GM19043 (cell line): ENCODE data around the gene KRTAP19-4.
"Not testable (repeated sequence)": the region's sequence is repeated elsewhere in the genome, so short reads cannot be mapped to it uniquely, and the experiment has no call there.

Experiments
- ATAC-seq: cut with Tn5 transposase; IDR thresholded peaks from one replicate; pipeline ENCODE4 v1.9.1; 2021; ENCODE audit warnings: low read depth; ENCODE audit not compliant: unreplicated experiment

KRTAP19-4 gene, protein sequence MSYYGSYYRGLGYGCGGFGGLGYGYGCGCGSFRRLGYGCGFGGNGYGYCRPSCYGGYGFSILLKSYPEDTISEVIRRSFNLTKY

DNA sequence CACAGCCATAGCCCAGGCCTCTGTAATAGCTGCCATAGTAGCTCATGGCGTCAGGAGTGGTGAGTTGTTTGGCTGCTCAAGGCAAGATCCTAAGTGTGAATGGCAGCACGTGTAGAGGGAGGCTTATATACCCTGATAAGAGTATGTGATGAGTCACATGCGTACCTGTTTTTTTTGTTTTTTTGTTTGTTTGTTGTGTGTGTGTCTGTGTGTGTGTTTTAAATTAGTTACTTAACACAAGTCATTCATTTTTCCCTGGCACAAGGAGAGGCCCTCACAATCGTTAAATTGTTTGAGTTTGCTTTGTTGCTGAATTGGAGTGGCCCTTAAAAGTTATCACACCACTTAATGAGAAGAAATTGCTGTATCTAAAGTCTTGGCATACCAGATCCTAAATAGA, at the start of gene KRTAP19-4:
Gene KRTAP19-4, minus strand, starts transcription at position 101 of the 400 bp plus-strand sequence. Its CDS starts 55 bp downstream, at position 46.
- ATAC-seq: no peak

DNA sequence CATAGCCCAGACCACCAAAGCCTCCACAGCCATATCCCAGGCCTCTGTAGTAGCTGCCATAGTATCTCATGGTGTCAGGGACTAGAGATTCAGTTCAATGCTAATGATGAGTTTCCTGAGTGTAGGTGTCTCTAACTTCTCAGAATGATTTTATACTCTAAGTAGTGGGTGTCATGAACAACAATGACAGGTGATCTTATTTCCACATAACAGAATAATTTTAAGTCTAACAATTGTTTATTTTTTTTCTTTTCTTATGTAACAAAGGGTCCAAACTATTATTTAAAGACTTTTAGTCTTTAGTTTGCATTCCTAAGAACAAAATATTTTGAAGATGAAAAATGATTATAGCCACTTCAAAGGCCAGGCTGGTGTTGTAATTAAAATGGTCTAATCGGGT, 44.8 kb upstream of the KRTAP19-4 start, which contains the start of gene KRTAP19-6:
Gene KRTAP19-6, minus strand, starts transcription at position 101 of the 400 bp plus-strand sequence. Its CDS starts 31 bp downstream, at position 70.
- no peak for ATAC-seq

DNA sequence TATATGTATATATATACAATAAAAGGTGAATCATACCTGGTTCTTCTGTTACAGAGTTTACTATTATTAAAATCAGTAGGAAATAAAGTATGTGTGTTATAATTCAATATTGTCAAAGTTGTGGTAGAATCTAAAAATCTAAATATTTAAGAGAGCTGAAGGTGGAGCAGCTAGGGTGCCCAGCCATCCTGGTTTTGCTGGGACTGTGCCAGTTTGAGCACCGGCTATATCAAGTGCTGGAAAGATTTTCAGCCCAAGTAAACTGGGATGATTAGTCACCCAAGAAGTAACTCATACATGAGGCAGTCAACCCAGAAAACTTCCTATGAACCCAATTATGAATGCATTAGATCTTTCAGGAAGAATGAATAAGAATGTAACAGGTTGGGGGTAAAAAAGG, 21.9 kb upstream of the KRTAP19-4 start:
- no peak for ATAC-seq

DNA sequence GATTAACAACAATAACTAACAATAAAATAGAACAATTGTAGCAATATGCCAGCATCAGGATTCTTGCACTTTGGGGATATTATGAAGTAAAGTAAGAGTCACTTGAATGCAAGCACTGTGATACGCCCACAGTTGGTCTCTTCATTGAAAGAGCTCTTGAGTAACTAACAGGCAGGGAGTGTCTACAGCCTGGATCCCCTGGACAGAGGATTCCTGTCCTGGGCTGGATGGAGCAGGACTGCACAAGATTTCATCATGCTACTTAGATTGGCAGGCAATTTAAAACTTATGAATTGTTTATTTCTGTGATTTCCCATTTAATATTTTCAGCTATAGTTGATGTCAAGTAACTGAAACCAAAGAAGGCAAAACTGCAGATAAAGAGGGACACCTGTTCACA, 18.7 kb upstream of the KRTAP19-4 start:
- ATAC-seq: no peak

DNA sequence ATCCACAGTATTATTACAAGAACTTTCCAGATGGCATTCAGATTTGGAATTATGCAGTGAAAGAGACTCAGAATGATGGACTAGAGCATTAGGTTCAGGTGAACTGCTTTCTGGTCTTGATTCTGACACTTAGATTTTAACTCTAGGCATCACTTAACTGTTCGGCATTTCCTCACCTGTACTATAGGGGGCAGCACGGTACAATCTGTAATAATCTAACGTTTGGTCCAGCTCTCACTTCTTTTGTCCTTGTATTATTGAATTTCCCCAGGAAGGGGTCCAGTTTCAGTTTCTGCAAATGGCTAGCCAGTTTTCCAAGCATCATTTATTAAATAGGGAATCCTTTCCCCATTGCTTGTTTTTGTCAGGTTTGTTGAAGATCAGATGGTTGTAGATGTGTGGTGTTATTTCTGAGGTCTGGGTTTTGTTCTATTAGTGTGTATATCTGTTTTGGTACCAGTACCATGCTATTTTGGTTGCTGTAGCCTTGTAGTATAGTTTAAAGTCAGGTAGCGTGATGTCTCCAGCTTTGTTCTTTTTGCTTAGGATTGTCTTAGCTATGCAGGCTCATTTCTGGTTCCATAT, 8.7 kb upstream of the KRTAP19-4 start:
- ATAC-seq: not testable (repeated sequence)

DNA sequence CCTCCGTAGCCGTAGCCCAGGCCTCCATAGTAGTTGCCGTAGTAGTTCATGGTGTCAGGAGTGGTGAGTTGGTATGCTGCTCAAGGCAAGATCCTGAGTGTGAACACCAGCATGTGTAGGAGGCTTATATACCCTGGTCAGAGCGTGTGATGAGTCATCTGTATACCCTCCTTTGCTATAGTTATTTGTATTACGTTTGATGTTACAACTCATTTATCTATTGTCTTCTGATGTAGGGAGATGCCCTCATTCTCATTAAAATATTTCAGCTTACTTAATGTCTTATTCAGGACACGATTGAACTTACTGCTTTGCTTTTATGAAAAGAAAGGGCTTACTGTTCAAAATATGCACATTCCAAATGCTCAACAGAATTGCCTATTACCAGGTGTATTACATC, 5.1 kb upstream of the KRTAP19-4 start, which contains the start of gene KRTAP19-5:
Gene KRTAP19-5, minus strand, starts transcription at position 101 of the 400 bp plus-strand sequence. Its CDS starts 51 bp downstream, at position 50.
- ATAC-seq: no peak

DNA sequence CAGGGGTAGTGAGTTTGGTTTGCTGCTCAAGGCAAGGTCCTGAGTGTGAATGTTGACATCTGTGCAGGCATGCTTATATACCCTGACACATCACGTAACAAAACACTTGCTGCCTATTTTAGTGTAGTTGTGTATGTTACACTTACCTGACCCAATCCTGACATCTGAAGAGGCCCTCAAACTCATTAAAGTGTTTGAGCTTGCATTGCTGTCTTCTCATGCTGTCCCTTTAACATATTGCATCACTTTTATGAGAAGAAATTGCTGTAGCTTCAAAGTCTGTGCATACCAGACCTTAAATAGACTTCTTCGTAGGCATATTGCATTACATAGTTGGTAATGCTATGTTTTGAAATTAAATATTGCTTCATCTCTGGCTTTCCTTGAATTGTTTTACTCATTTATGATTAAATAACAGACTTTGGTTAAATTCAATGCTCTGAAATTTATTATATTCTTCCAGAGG, 5.0 kb downstream of the KRTAP19-4 start, which contains the start of gene KRTAP19-3:
Gene KRTAP19-3, minus strand, starts transcription at position 51 of the 466 bp plus-strand sequence. CDS start 56 bp downstream, outside the sequence.
- ATAC-seq: no peak

DNA sequence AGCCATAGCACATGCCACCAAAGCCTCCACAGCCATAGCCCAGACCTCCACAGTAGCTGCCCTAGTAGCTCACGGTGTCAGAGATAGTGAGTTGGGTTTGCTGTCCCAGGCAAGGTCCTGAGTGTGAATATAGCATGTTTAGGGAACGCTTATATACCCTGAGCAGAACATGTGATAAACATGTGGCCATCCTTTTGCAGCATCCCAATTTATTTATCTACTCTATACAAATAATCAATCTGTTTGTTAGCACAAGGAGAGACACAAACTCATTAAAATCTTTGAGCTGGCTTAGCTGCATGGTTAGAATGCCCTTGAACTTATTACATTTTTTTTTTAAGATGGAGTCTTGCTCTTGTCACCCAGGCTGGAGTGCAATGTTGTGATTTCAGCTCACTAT, 9.6 kb downstream of the KRTAP19-4 start, which contains the start of gene KRTAP19-2:
Gene KRTAP19-2, minus strand, starts transcription at position 101 of the 400 bp plus-strand sequence. Its CDS starts 88 bp downstream, at position 13.
- ATAC-seq: no peak

DNA sequence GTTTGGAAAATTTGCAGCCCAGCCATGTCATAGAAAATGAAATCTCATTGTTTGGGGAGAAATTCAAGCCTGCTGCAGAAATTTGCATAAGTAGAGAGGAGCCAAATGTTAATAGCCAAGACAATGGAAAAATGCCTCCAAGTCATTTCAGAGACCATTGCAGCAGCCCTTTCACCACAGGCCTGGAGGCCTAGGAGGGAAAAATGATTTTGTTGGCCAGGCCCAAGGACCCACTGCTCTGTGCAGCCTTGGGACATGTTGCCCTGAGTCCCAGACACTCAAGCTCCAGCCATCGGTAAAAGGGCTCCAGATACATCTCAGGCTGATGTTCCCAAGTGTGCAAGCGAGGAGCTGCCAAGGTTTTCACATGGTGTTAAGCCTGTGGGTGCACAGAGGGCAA, 10.8 kb downstream of the KRTAP19-4 start:
- no peak for ATAC-seq

DNA sequence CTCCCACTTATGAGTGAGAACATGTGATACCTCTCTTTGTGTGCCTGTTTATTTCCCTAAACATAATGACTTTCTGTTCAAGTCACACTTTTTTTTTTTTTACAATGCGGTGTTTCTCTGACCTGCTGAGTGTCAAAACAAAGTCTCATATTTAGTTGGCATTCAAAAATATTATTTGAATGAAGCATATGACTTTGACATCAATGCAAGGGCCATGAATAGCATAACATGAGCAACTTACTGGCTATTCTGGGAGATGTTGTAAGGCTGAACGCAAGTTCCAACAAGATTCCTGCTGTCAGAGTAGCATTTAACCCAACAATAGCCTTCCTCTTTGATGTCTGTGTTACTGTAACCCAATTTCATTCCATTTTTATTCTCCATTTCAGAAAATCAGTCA, 14.8 kb downstream of the KRTAP19-4 start:
- ATAC-seq: no peak

DNA sequence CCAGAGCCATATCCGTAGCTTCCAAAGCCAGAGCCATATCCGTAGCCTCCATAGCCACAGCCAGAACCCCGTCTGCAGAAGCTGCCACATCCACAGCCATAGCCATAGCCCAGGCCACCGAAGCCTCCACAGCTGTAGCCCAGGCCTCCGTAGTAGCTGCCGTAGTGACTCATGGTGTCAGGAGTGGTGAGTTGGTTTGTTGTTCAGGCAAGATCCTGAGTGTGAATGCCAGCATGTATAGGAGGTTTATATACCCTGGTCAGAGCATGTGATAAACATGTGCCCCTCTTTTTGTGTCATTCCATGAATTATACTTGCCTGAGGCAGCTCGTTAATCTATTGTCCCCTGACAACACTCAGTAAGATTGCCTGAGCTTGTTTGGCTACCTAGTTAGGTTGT, 16.8 kb downstream of the KRTAP19-4 start, which contains the start of gene KRTAP19-1:
Gene KRTAP19-1, minus strand, starts transcription at position 223 of the 400 bp plus-strand sequence. Its CDS starts 50 bp downstream, at position 173.
- no peak for ATAC-seq

DNA sequence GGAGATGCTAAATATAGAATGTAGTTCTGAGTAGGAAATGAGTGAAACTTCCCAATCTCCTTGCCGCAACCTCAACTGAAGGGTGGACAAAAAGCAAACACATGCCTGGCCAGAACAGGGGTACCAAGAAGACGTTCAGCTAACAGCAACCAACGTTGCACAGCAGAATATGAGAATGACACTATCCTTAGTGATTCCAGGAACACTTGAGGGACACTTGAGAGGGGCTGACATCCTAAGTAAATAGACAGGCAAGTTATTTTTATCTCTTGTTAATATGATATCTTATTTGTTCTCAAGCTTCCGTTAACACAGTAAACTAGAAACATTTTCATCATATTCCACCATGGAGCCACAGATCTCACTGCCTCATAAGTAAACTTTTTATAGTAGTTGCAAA, 17.7 kb downstream of the KRTAP19-4 start:
- ATAC-seq: no peak

DNA sequence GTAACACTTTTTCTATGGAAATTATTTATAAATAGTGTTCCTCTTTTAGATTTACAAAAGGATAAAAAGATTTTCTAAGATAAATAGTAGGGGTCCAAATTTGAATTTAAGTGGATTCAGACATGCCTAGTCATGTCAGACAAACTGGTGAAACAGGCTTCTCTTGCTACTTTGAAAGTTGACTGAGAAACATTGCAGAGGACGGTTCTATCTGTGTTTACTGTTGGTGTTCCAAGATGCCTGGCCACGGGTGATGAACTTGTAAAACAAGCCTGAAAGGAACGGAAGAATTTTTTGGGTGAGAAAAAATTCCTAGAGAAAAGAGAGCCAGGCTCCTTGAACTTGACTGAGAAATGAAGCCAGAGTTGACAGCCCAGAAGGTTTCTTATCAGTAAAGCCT, 19.0 kb downstream of the KRTAP19-4 start:
- no peak for ATAC-seq

DNA sequence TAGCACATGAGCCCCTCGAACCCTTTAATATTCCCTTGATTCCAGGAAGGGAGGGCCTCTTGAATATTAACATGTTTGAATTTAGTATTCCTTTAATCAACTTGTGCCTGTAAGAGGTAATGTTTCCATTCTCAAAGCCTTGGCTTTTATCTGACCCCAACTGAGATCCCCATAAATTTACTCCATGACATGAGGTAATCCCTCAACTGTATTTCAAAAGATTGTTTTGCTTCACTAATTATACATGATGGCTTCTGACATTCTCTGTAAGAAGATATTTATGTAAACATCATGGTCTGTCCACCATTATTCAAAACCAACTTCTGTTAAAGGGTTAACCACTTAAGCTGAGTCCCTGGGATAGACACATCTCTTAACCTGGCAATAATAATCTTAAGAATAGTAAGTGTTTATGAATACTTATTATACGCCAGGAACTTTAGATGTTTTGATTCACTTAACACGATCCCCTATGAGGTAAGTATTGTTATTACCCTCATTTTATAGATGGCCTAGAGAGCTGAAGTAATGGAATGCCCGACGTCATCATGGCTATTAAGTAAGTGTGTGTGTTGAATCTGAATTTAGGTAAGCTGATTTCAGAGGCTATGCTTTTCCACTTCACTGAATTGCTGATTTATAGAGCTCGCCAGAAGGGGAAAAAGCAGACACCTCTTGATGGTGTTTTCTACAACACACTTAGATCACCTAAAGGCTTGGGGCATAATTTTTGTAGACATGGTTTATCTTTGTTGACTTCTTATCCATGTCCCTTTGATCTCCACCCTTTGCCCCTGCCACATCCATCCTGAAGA, 27.9 kb downstream of the KRTAP19-4 start:
- no peak for ATAC-seq

DNA sequence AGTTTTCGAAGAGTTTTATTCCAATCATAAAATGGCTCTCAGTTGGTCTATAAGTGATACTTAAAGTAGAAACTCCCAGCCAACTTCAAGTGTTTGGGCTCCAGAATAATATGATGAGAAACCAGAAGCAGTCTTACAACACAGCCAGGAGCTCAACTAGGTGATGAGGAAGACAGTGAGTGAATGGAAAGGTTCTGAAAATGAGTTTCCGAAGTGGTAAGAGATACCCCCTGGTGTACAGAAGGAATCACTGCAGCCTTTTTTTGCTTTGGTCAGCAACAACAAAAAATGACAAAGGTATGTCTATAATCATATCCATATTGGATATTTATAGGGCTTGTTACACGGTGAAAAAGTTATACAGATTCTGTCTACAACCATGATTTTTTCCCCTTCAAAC, 33.3 kb downstream of the KRTAP19-4 start:
- ATAC-seq: no peak

DNA sequence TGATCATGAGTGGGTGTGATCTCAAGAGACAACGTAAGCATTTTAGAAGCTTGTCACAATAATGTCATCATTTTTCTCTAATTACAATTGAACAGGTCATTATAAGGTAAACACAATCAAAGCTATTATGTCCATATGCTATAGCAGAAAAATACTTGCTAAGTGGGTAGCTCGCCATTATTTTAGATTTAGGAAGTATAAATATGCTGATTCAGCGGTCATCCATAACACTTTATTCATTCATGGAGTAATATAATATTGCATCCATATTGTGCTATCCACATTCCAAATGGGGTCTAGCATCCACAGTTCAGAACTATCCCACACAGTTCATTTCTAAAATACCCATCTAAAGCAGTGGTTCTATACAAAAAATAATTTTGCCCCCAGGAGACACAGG, 48.5 kb downstream of the KRTAP19-4 start:
- no peak for ATAC-seq

DNA sequence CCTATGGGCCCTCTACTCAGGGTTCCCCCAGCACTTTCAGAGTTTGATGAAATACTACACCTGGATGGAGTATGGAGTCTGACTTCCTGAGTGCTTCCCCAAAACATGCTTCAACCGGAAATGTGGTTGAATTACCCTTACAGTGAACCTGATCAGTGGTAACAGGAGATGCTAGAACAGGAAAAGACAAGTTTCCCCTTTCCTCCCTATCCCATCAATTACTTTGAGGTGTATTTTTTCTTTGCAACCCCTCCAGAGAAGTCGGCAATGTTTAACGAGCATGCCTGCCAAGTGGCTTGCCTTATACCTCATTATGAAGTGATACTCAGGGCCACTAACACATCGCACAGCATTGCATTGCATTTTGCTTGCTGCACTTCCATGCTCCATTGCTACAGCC, 49.9 kb downstream of the KRTAP19-4 start:
- no peak for ATAC-seq
